Measurements from ENCODE around the gene TRIM7. TPM values are rescaled to one million over a fixed set of nuclear protein-coding genes. Genes with fewer than 3 reads are reported as not detected.
A peak's percentile ranks its signal among the peaks of the same experiment; 100 is the strongest.

Gene TRIM7
- total RNA-seq, 2 experiments from 2014 or later: 3.4 to 3.8 TPM

DNA sequence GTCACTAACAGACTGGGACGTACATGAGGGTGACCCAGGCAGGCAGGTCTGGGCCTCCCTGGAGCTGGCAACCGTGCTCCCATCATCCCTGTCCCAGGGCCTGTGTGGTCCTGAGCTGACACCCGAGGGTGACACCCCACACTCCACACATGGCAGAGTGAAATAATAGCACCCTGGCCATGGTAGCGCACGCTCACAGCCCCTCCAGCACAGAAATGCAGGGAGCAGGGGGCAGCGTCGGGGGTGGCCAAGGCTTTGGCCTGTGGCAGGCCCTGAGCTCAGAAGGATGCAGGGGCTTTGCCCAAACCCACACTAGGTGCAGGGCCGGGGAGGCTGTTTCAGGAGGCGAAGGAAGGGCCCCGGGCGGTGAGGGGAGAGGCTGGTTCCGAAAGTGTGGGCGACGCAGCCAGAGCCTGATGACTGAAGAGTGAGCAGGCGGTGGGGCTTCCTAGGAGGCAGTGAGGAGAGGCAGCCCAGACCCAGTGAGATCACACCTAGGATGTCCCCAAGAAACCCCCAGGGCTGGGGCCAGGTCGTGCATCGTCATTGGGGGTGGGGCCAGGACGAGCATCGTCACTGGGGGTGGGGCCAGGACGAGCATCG lies 44.7 kb downstream of the TRIM7 start:
- TF ChIP-seq, protein P1, sequence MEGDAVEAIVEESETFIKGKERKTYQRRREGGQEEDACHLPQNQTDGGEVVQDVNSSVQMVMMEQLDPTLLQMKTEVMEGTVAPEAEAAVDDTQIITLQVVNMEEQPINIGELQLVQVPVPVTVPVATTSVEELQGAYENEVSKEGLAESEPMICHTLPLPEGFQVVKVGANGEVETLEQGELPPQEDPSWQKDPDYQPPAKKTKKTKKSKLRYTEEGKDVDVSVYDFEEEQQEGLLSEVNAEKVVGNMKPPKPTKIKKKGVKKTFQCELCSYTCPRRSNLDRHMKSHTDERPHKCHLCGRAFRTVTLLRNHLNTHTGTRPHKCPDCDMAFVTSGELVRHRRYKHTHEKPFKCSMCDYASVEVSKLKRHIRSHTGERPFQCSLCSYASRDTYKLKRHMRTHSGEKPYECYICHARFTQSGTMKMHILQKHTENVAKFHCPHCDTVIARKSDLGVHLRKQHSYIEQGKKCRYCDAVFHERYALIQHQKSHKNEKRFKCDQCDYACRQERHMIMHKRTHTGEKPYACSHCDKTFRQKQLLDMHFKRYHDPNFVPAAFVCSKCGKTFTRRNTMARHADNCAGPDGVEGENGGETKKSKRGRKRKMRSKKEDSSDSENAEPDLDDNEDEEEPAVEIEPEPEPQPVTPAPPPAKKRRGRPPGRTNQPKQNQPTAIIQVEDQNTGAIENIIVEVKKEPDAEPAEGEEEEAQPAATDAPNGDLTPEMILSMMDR (IDR thresholded peaks at IDR 0.05): no peak
- Histone ChIP-seq H3K4me3 (ENCODE audit: low read length) (peak overlapping the region; percentile 66), H3K4me1 (ENCODE audit: insufficient read depth, low read length) (peaks cover 29% of the 10 kb centered on the region), H3K27me3 (ENCODE audit: control insufficient read depth in 1 of 2, insufficient read depth in 2 of 2, low read length in 2 of 2) (peaks cover 3 to 6% of the 10 kb centered on the region in 2 experiments), H3K27ac (ENCODE audit: low read depth in 1 of 2, low read length in 2 of 2) (peak overlapping the region; percentile 91 to 98), H3K36me3 (ENCODE audit: insufficient read depth, low read length) (no peaks in the 10 kb centered on the region), H3K9me3 (ENCODE audit: control insufficient read depth in 1 of 2, insufficient read depth in 1 of 2, low read length in 2 of 2) (peaks cover 0 to 12% of the 10 kb centered on the region in 2 experiments)
- POLR2A ChIA-PET: interaction anchor here (0.6 to 1.2 kb wide), 5 partner anchors 9 to 350 kb away, joined by 3 to 5 read pairs (median 3); no protein-coding TSS in a partner anchor
- Mint-ChIP-seq H3K4me3 (peak overlapping the region; percentile 84), H3K9me3 (no peaks in the 10 kb centered on the region), H3K27ac (peak overlapping the region; percentile 98), H3K27me3 (peaks cover 18% of the 10 kb centered on the region), H3K36me3 (ENCODE audit: low read depth) (peaks cover 9% of the 10 kb centered on the region), H3K4me1 (ENCODE audit: low read depth) (peaks cover 29% of the 10 kb centered on the region)
- ATAC-seq (ENCODE audit: poor library complexity): peak; percentile 86
- CTCF ChIA-PET: interaction anchor here (1.5 kb wide), 1 partner anchor 13 kb away, joined by 3 read pairs; no protein-coding TSS in a partner anchor
- DNase-seq: peak; percentile 22 to 94 (median 66)
- intact Hi-C loops (cut with DNase I, micrococcal nuclease): loop anchor here in 1 of 2 experiments (10.0 kb wide), 2 partner anchors 55 to 355 kb away; partner anchors contain the start of gene MGAT1

- peak overlapping the region; percentile 66 for H3K4me3 ChIP-seq (ENCODE audit: low read length)
Measured at GRCh38 chr5:181159286-181160151, 45.5 kb downstream of the TRIM7 start.

More at GRCh38 chr5:181159286-181160151, 45.5 kb downstream of the TRIM7 start:
- H3K27ac Mint-ChIP-seq: peak overlapping the region; percentile 98
- Histone ChIP-seq H3K4me1 (ENCODE audit: insufficient read depth, low read length) (peaks cover 27% of the 10 kb centered on the region), H3K27me3 (ENCODE audit: control insufficient read depth in 1 of 2, insufficient read depth in 2 of 2, low read length in 2 of 2) (peaks cover 3 to 4% of the 10 kb centered on the region in 2 experiments), H3K9me3 (ENCODE audit: control insufficient read depth in 1 of 2, insufficient read depth in 1 of 2, low read length in 2 of 2) (peaks cover 0 to 5% of the 10 kb centered on the region in 2 experiments), H3K36me3 (ENCODE audit: insufficient read depth, low read length) (no peaks in the 10 kb centered on the region), H3K27ac (ENCODE audit: low read depth in 1 of 2, low read length in 2 of 2) (peak overlapping the region; percentile 91 to 98)
- H3K4me3 Mint-ChIP-seq: peak overlapping the region; percentile 92
- POLR2A ChIA-PET: interaction anchor here (0.6 to 1.2 kb wide), 5 partner anchors 10 to 349 kb away, joined by 3 to 5 read pairs (median 3); no protein-coding TSS in a partner anchor
- peaks cover 7% of the 10 kb centered on the region for H3K36me3 Mint-ChIP-seq (ENCODE audit: low read depth)
- CTCF ChIA-PET: interaction anchor here (1.5 kb wide), 1 partner anchor 13 kb away, joined by 3 read pairs; no protein-coding TSS in a partner anchor
- no peaks in the 10 kb centered on the region for H3K9me3 Mint-ChIP-seq
- intact Hi-C loops (cut with DNase I, micrococcal nuclease): loop anchor here (2.0 to 10.0 kb wide), 8 partner anchors 13 to 665 kb away; partner anchors contain the start of genes CNOT6 (in 1 of the 2), MGAT1 (in 1 of the 2) and ZFP62 (in 1 of the 2)
- ATAC-seq (ENCODE audit: poor library complexity) (peak; percentile 62), DNase-seq (peak; percentile 84 to 97 (median 92))
- H3K4me1 Mint-ChIP-seq (ENCODE audit: low read depth): peaks cover 26% of the 10 kb centered on the region
- peaks cover 16% of the 10 kb centered on the region for H3K27me3 Mint-ChIP-seq
- TF ChIP-seq, protein P1 (IDR thresholded peaks at IDR 0.05): peak; percentile 88

All from CD4-positive, alpha-beta T cell (primary cell).